Trophoblast cell (in vitro differentiated cells and primary cell): ENCODE measurements around the gene DYRK1A.
A peak's percentile ranks its signal among the peaks of the same experiment; 100 is the strongest.

Experiments used
- DNase-seq, 2 donors: peaks; one replicate each; pipeline ENCODE4 v3.0.0-alpha.2; 2016
- H2AFZ ChIP-seq: 2 replicates; pipeline ENCODE4 v1.6.1; 2013; ENCODE audit warnings: low read length, moderate library complexity, mild to moderate bottlenecking; ENCODE audit not compliant: insufficient read depth, poor library complexity
- H2AK5ac ChIP-seq: 2 replicates; pipeline ENCODE4 v1.6.1; 2013; ENCODE audit warnings: mild to moderate bottlenecking, low read length
- H2BK120ac ChIP-seq: 2 replicates; pipeline ENCODE4 v1.6.1; 2013; ENCODE audit warnings: low read length, mild to moderate bottlenecking, moderate library complexity; ENCODE audit not compliant: insufficient read depth, poor library complexity
- H2BK12ac ChIP-seq: 2 replicates; pipeline ENCODE4 v1.6.1; 2013; ENCODE audit warnings: mild to moderate bottlenecking, low read length, moderate library complexity
- H2BK5ac ChIP-seq: 2 replicates; pipeline ENCODE4 v1.6.1; 2013; ENCODE audit warnings: low read length, low read depth, moderate library complexity, mild to moderate bottlenecking; ENCODE audit not compliant: poor library complexity
- H3K14ac ChIP-seq: 2 replicates; pipeline ENCODE4 v1.6.1; 2013; ENCODE audit warnings: mild to moderate bottlenecking, low read length
- H3K18ac ChIP-seq: 2 replicates; pipeline ENCODE4 v1.6.1; 2013; ENCODE audit warnings: mild to moderate bottlenecking, low read length
- H3K23ac ChIP-seq: 2 replicates; pipeline ENCODE4 v1.6.1; 2013; ENCODE audit warnings: low read length
- H3K27ac ChIP-seq: 2 replicates; pipeline ENCODE4 v1.5.1; 2013; ENCODE audit warnings: low read depth, mild to moderate bottlenecking, inconsistent platforms, low read length, moderate library complexity
- H3K27me3 ChIP-seq: 2 replicates; pipeline ENCODE4 v1.6.1; 2013; ENCODE audit warnings: inconsistent platforms, mild to moderate bottlenecking, low read length, moderate library complexity; ENCODE audit not compliant: insufficient read depth
- H3K36me3 ChIP-seq, 2 experiments: 1 replicate in 1 of 2; 2 replicates in 1 of 2; pipeline ENCODE4 v1.6.1; 2013; ENCODE audit warnings: low read length in 2 of 2, mild to moderate bottlenecking in 2 of 2, moderate library complexity in 1 of 2; ENCODE audit not compliant: insufficient read depth in 2 of 2, control insufficient read depth in 1 of 2
- H3K4ac ChIP-seq: 2 replicates; pipeline ENCODE4 v1.6.1; 2013; ENCODE audit warnings: low read depth, mild to moderate bottlenecking, low read length, moderate library complexity
- H3K4me1 ChIP-seq, 2 experiments: 1 replicate in 1 of 2; 2 replicates in 1 of 2; pipeline ENCODE4 v1.6.1; 2013; ENCODE audit warnings: low read length in 2 of 2, mild to moderate bottlenecking in 2 of 2, moderate library complexity in 1 of 2; ENCODE audit not compliant: insufficient read depth in 2 of 2, control insufficient read depth in 1 of 2
- H3K4me2 ChIP-seq: 2 replicates; pipeline ENCODE4 v1.6.1; 2013; ENCODE audit warnings: inconsistent platforms, mild to moderate bottlenecking, low read length, moderate library complexity
- H3K4me3 ChIP-seq: 2 replicates; pipeline ENCODE4 v1.5.1; 2013; ENCODE audit warnings: mild to moderate bottlenecking, low read depth, low read length, inconsistent platforms
- H3K79me1 ChIP-seq: one replicate; pipeline ENCODE4 v1.6.1; 2013; ENCODE audit warnings: low read length
- H3K79me2 ChIP-seq: 2 replicates; pipeline ENCODE4 v1.6.1; 2013; ENCODE audit warnings: low read length, mild to moderate bottlenecking; ENCODE audit not compliant: control insufficient read depth, insufficient read depth, poor library complexity
- H3K9ac ChIP-seq: 2 replicates; pipeline ENCODE4 v1.6.1; 2013; ENCODE audit warnings: mild to moderate bottlenecking, low read length
- H3K9me3 ChIP-seq: 2 replicates; pipeline ENCODE4 v1.6.1; 2013; ENCODE audit warnings: low read depth, mild to moderate bottlenecking, control low read depth, inconsistent platforms, low read length; ENCODE audit not compliant: insufficient read depth
- H4K12ac ChIP-seq: 2 replicates; pipeline ENCODE4 v1.6.1; 2013; ENCODE audit warnings: low read depth, mild to moderate bottlenecking, low read length, moderate library complexity
- H4K8ac ChIP-seq: 2 replicates; pipeline ENCODE4 v1.6.1; 2013; ENCODE audit warnings: low read depth, mild to moderate bottlenecking, low read length, moderate library complexity
- H4K91ac ChIP-seq: one replicate; pipeline ENCODE4 v1.6.1; 2013; ENCODE audit warnings: low read depth, mild to moderate bottlenecking, low read length, moderate library complexity
- WGBS: extraction: QIAGEN DNeasy Blood & Tissue Kit; methylation state at CpG from one replicate; pipeline ENCODE4 v1.1.7; 2013; ENCODE audit warnings: missing lambda C conversion rate; ENCODE audit not compliant: insufficient read length, insufficient coverage; ENCODE audit errors: extremely low coverage; 5-methylcytosine and 5-hydroxymethylcytosine counted together

Gene DYRK1A

DNA sequence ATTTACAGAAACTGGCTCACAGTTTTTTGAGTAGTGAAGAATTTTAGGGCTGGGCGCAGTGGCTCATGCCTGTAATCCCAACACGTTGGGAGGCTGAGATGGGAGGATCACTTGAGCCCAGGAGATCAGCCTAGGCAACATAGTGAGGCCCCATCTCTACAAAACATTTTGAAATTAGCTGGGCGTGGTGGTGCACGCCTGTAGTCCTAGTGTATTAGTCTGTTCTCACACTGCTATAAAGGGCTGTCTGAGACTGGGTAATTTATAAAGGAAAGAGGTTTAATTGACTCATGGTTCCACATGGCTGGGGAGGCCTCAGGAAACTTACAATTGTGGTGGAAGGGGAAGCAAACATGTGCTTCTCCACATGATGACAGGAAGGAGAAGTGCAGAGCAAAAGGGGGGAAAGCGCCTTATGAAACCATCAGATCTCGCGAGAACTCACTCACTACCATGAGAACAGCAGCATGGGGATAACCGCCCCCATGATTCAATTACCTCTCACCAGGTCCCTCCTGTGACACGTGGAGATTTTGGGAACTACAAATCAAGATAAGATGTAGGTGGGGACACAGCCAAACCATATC, 24.4 kb upstream of the DYRK1A start:
- no peaks in the 10 kb centered on the region for H3K79me2 ChIP-seq
- no peaks in the 10 kb centered on the region for H3K9me3 ChIP-seq
- no peak overlapping the region for H2BK120ac ChIP-seq
- no CpG with 5 or more reads among the region's 9 CpGs for WGBS
- H3K79me1 ChIP-seq: no peaks in the 10 kb centered on the region
- DNase-seq: no peak
- H3K4me1 ChIP-seq: peaks cover 6 to 8% of the 10 kb centered on the region in 2 experiments
- no peak overlapping the region for H4K91ac ChIP-seq
- no peaks in the 10 kb centered on the region for H3K27me3 ChIP-seq
- H2AK5ac ChIP-seq: no peak overlapping the region
- H2BK12ac ChIP-seq: no peak overlapping the region
- no peak overlapping the region for H4K12ac ChIP-seq
- no peak overlapping the region for H3K9ac ChIP-seq
- H4K8ac ChIP-seq: no peak overlapping the region
- H3K27ac ChIP-seq: no peak overlapping the region
- no peak overlapping the region for H3K23ac ChIP-seq
- H3K14ac ChIP-seq: no peak overlapping the region
- no peak overlapping the region for H3K18ac ChIP-seq
- H3K4me3 ChIP-seq: no peak overlapping the region
- H3K4me2 ChIP-seq: no peak overlapping the region
- no peak overlapping the region for H2BK5ac ChIP-seq
- H3K36me3 ChIP-seq: no peaks in the 10 kb centered on the region
- H2AFZ ChIP-seq: no peak overlapping the region
- H3K4ac ChIP-seq: no peak overlapping the region

DNA sequence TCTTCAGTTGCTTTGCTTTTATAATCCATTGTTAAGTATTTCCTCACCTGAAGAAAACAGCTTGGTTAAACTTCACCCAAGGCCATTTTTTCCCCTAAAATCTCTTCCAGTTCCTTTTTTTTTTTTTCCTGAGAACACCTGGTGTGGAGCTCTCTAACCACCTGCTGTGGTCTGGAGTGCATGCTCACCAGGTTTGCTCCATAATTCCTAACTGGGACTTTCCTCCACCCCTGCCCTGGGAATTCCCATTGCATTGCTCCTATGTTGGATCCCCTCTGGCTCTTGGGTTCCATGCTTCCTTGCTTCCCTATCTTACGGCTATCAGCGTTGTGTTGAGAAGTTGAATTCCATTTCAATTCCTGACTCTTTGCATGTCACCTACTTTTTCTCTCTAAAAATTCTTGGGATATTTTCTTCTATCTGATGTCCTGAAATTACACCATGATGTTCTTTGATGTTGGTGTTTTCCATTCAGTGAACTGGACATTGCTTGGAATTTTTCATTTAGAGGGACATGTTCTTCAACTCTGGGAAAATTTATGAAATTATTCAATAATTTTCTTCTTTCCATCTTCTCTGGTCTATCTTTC, 19.6 kb upstream of the DYRK1A start:
- Histone ChIP-seq H2BK5ac (no peak overlapping the region), H3K4me1 (no peaks in the 10 kb centered on the region), H3K9ac (no peak overlapping the region), H3K4ac (no peak overlapping the region), H2BK120ac (no peak overlapping the region), H4K8ac (no peak overlapping the region), H4K12ac (no peak overlapping the region), H3K14ac (no peak overlapping the region), H2AFZ (no peak overlapping the region), H3K4me3 (no peak overlapping the region), H3K27ac (no peak overlapping the region), H3K79me1 (no peaks in the 10 kb centered on the region), H3K36me3 (no peaks in the 10 kb centered on the region), H4K91ac (no peak overlapping the region), H3K9me3 (peaks cover 3% of the 10 kb centered on the region), H3K23ac (no peak overlapping the region), H3K27me3 (no peaks in the 10 kb centered on the region), H3K4me2 (no peak overlapping the region), H2AK5ac (no peak overlapping the region), H3K79me2 (no peaks in the 10 kb centered on the region), H3K18ac (no peak overlapping the region), H2BK12ac (no peak overlapping the region)
- no CpG with 5 or more reads among the region's 2 CpGs for WGBS
- DNase-seq: peak; percentile 94 to 97

DNA sequence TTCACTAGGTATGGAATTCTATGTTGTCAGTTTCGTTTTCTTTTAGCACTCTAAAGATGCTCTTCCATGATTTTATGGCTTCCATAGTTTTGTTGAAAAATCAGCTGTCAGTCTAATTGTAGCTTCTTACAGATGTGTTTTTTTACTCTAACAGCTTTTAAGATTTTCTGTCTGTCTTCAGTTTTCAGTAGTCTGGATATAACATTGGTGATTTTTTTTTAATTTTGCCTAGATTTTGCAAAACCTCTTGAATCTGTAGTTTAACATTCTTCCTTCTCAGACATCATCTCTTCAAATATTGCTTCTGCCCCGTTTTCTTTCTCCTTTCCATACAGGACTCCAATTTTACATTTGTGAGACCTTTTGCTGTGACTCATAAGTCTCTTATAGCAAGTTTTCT, 17.9 kb upstream of the DYRK1A start:
- H3K9me3 ChIP-seq: peaks cover 3% of the 10 kb centered on the region
- no peak overlapping the region for H3K4me2 ChIP-seq

DNA sequence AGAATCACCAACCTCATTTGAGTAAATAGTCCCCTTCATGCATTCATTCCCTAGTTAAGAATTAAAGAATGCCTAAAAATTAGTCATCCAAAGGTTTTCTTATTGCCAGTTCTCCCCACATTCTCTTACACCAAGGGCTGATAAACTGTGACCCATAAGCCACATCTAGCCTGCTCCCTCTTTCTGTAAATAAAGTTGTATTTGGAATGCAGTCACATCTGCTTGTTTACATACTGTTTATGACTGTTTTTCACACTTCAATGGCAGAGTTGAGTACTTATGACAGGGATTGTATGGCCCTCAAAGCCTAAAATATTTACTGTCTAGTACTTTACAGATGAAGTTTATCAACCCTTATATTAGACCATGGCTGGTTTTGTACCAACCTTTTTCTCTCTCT, 16.1 kb upstream of the DYRK1A start:
- H3K27me3 ChIP-seq: no peaks in the 10 kb centered on the region
- H2BK120ac ChIP-seq: no peak overlapping the region
- no peak overlapping the region for H4K91ac ChIP-seq
- no peaks in the 10 kb centered on the region for H3K79me1 ChIP-seq
- no peak overlapping the region for H3K4me2 ChIP-seq
- no peak overlapping the region for H4K12ac ChIP-seq
- H2AK5ac ChIP-seq: no peak overlapping the region
- H3K79me2 ChIP-seq: no peaks in the 10 kb centered on the region
- H3K9me3 ChIP-seq: peaks cover 3% of the 10 kb centered on the region
- H3K23ac ChIP-seq: no peak overlapping the region
- no peak overlapping the region for H3K14ac ChIP-seq
- no peaks in the 10 kb centered on the region for H3K4me1 ChIP-seq
- H2BK5ac ChIP-seq: no peak overlapping the region
- H3K36me3 ChIP-seq: no peaks in the 10 kb centered on the region
- no peak for DNase-seq
- H2BK12ac ChIP-seq: no peak overlapping the region
- H2AFZ ChIP-seq: no peak overlapping the region
- no peak overlapping the region for H3K4ac ChIP-seq
- H3K18ac ChIP-seq: no peak overlapping the region
- no peak overlapping the region for H3K4me3 ChIP-seq
- H3K27ac ChIP-seq: no peak overlapping the region
- H4K8ac ChIP-seq: no peak overlapping the region
- no peak overlapping the region for H3K9ac ChIP-seq

More for the DNA sequence above, 17.9 kb upstream of the DYRK1A start:
- Histone ChIP-seq H3K9ac (no peak overlapping the region), H3K27ac (no peak overlapping the region), H2BK12ac (no peak overlapping the region), H3K4me1 (no peaks in the 10 kb centered on the region), H3K79me2 (no peaks in the 10 kb centered on the region), H3K36me3 (no peaks in the 10 kb centered on the region), H3K79me1 (no peaks in the 10 kb centered on the region), H4K12ac (no peak overlapping the region), H4K8ac (no peak overlapping the region), H2BK5ac (no peak overlapping the region), H3K27me3 (no peaks in the 10 kb centered on the region), H4K91ac (no peak overlapping the region), H2AFZ (no peak overlapping the region), H2BK120ac (no peak overlapping the region), H3K18ac (no peak overlapping the region), H3K4me3 (no peak overlapping the region), H3K23ac (no peak overlapping the region), H3K4ac (no peak overlapping the region), H3K14ac (no peak overlapping the region), H2AK5ac (no peak overlapping the region)
- peak in 1 of 2 donors; percentile 28 for DNase-seq
- WGBS: no CpG with 5 or more reads among the region's 2 CpGs
